Adrenal gland (tissue), 12 donors: ENCODE measurements around the gene TXN2. TPM values are rescaled to one million over a fixed set of nuclear protein-coding genes. Genes with fewer than 3 reads are reported as not detected.
"Not testable (repeated sequence)": the region's sequence is repeated elsewhere in the genome, so short reads cannot be mapped to it uniquely, and the experiment has no call there.

Experiments used
- DNase-seq, 7 donors: peaks; one replicate each; pipeline ENCODE4 v3.0.0-alpha.2; 2019 to 2020
- H3K27ac ChIP-seq, 5 donors: fragments of 200-600 bp; sonication (generic) in 4 of 5; 1 replicate in 3 of 5; 2 replicates in 2 of 5; pipeline versions ENCODE4 v1.5.1 to v1.8.0; 2016 to 2020; ENCODE audit warnings: mild to moderate bottlenecking in 1 of 5
- H3K27me3 ChIP-seq: fragments of 200-600 bp; 2 replicates; pipeline ENCODE4 v1.8.0; 2021
- H3K36me3 ChIP-seq, 2 donors: fragments of 200-600 bp; replicated peaks in 1 of 2; 1 replicate in 1 of 2; 2 replicates in 1 of 2; pipeline versions ENCODE4 v1.5.1 to v1.8.0; 2018 to 2022
- H3K4me1 ChIP-seq, 2 donors: fragments of 200-600 bp; replicated peaks in 1 of 2; 1 replicate in 1 of 2; 2 replicates in 1 of 2; pipeline versions ENCODE4 v1.5.1 to v1.8.0; 2018 to 2021
- H3K4me3 ChIP-seq, 4 donors: fragments of 200-600 bp; sonication (generic) in 3 of 4; one replicate each; pipeline ENCODE4 v1.5.1; 2016 to 2018
- H3K9me3 ChIP-seq, 3 donors: fragments of 200-600 bp; sonication (generic) in 1 of 3; replicated peaks in 1 of 3; 1 replicate in 2 of 3; 2 replicates in 1 of 3; pipeline versions ENCODE4 v1.5.1 to v1.8.0; 2016 to 2021
- CTCF ChIP-seq, 6 experiments: fragments of 450-650 bp in 4 of 6; fragments of 200-600 bp in 2 of 6; sonication (generic) in 1 of 6; IDR thresholded peaks; 1 replicate in 5 of 6; 2 replicates in 1 of 6; pipeline versions ENCODE4 v1.5.1 to v1.8.0; 2016 to 2021; ENCODE audit warnings: antibody characterized with exemption in 6 of 6, mild to moderate bottlenecking in 2 of 6, moderate library complexity in 1 of 6
- POLR2A ChIP-seq, 2 donors: fragments of 450-650 bp; IDR thresholded peaks; one replicate each; pipeline ENCODE4 v1.6.1; 2017; ENCODE audit warnings: antibody characterized with exemption in 2 of 2, mild to moderate bottlenecking in 2 of 2, moderate library complexity in 1 of 2
- WGBS, 4 donors: extraction: QIAGEN DNeasy Blood & Tissue Kit in 2 of 4; methylation state at CpG; one replicate each; pipeline versions ENCODE4 v1.1.5 to v1.1.7; 2013 to 2017; 5-methylcytosine and 5-hydroxymethylcytosine counted together
- intact Hi-C, 2 donors: fragments of 100-400 bp; cut with DNase I; formaldehyde crosslinking; loops; one replicate each; pipeline versions ENCODE4 v1.14.1 to v1.15.0; 2022 to 2023
- polyA plus RNA-seq, 3 donors: library from polyadenylated mRNA; stranded (reverse); fragments of 200-250 nt in 2 of 3; fragments of 350-450 nt in 1 of 3; fragmentation: Illumina TruSeq in 1 of 3; extraction: RNeasy Lipid Tissue Mini Kit (QIAGEN cat#74804) in 1 of 3; gene quantifications; one replicate each; pipeline ENCODE4 v1.2.3, GENCODE V29; 2013 to 2014
- total RNA-seq, 9 donors: library from RNA; depleted of rRNA in 4 of 9; stranded (reverse); fragments of >200 nt in 4 of 9; fragments of 120-200 nt in 1 of 9; fragmentation: NEBNext Ultra II Directional in 1 of 9; extraction: Animal tissue kit (Norgen Biotek cat#: 25700) in 1 of 9; gene quantifications; one replicate each; pipeline versions ENCODE4 v1.1.0 to v1.2.4, GENCODE V29; 2013 to 2023
- donor health status: healthy with polysubstance abuse.
- donor health status: Bipolar disorder and iron deficiency.
- donor health status: DM: yes; HTN: yes; CAD: no.
- donor health status: DM: no; HTN: no; CAD: no.
- donor health status: DM: no; HTN: no; CAD: no.
- donor health status: DM: yes; HTN: yes; CAD: no.

Gene TXN2
- total and polyA plus RNA-seq, 12 donors, result 160 to 245 (median 202) TPM

GRCh38 chr22:36424901-36425579 lies 56.4 kb downstream of the TXN2 start:
- no peaks in the 10 kb centered on the region for H3K9me3 ChIP-seq
- no peak overlapping the region for H3K4me3 ChIP-seq
- TF ChIP-seq POLR2A (IDR thresholded peaks at IDR 0.05) (no peak), CTCF (IDR thresholded peaks at IDR 0.05) (no peak)
- intact Hi-C loops, result no loop called here
- no peaks in the 10 kb centered on the region for H3K36me3 ChIP-seq
- H3K4me1 ChIP-seq, result peaks cover 0 to 4% of the 10 kb centered on the region in 2 donors
- H3K27me3 ChIP-seq, result no peaks in the 10 kb centered on the region
- 90 to 98% (median 92%) methylated on average over 5 of the region's 5 CpGs for WGBS, 4 donors
- H3K27ac ChIP-seq, result no peak overlapping the region
- DNase-seq, result no peak

GRCh38 chr22:36424466-36424865 lies 57.0 kb downstream of the TXN2 start:
- intact Hi-C loops, H3K27me3 ChIP-seq, H3K27ac ChIP-seq, DNase-seq, H3K36me3 ChIP-seq, H3K4me1 ChIP-seq, H3K4me3 ChIP-seq, H3K9me3 ChIP-seq: not testable (repeated sequence)
- WGBS, 4 donors, result 64 to 79% (median 69%) methylated on average over 5 of the region's 5 CpGs

GRCh38 chr22:36423461-36424404 lies 57.7 kb downstream of the TXN2 start:
- DNase-seq, result no peak
- Histone ChIP-seq H3K4me1 (peaks cover 6 to 15% of the 10 kb centered on the region in 2 donors), H3K36me3 (no peaks in the 10 kb centered on the region), H3K27ac (no peak overlapping the region), H3K9me3 (no peaks in the 10 kb centered on the region), H3K27me3 (no peaks in the 10 kb centered on the region), H3K4me3 (no peak overlapping the region)
- intact Hi-C loops, result no loop called here
- TF ChIP-seq CTCF (IDR thresholded peaks at IDR 0.05) (no peak), POLR2A (IDR thresholded peaks at IDR 0.05) (no peak)
- WGBS, 4 donors, result 81 to 86% (median 83%) methylated on average over 13 to 16 of the region's 16 CpGs

GRCh38 chr22:36422287-36423014 lies 59.0 kb downstream of the TXN2 start:
- H3K27ac ChIP-seq, result no peak overlapping the region
- H3K4me1 ChIP-seq, result peaks cover 7 to 17% of the 10 kb centered on the region in 2 donors
- no peak for DNase-seq
- H3K36me3 ChIP-seq, result no peaks in the 10 kb centered on the region
- intact Hi-C loops, result no loop called here
- TF ChIP-seq CTCF (IDR thresholded peaks at IDR 0.05), result no peak
- no peak for TF ChIP-seq POLR2A (IDR thresholded peaks at IDR 0.05)
- no peaks in the 10 kb centered on the region for H3K27me3 ChIP-seq
- WGBS, 4 donors, result 92 to 94% (median 92%) methylated on average over 12 to 14 of the region's 14 CpGs
- H3K9me3 ChIP-seq, result no peaks in the 10 kb centered on the region
- H3K4me3 ChIP-seq, result no peak overlapping the region
